Head of caudate nucleus (tissue), 42 donors: ENCODE measurements around the gene MPDZ.

Source experiments
- DNase-seq, 42 donors: peaks; one replicate each; pipeline versions ENCODE4 v3.0.0 to v3.0.0-alpha.2; 2020 to 2021; ENCODE audit warnings: mixed read lengths in 7 of 42
- intact Hi-C: fragments of 100-400 bp; cut with DNase I; formaldehyde crosslinking; loops from one replicate; pipeline ENCODE4 v1.15.0; 2022

MPDZ gene, protein sequence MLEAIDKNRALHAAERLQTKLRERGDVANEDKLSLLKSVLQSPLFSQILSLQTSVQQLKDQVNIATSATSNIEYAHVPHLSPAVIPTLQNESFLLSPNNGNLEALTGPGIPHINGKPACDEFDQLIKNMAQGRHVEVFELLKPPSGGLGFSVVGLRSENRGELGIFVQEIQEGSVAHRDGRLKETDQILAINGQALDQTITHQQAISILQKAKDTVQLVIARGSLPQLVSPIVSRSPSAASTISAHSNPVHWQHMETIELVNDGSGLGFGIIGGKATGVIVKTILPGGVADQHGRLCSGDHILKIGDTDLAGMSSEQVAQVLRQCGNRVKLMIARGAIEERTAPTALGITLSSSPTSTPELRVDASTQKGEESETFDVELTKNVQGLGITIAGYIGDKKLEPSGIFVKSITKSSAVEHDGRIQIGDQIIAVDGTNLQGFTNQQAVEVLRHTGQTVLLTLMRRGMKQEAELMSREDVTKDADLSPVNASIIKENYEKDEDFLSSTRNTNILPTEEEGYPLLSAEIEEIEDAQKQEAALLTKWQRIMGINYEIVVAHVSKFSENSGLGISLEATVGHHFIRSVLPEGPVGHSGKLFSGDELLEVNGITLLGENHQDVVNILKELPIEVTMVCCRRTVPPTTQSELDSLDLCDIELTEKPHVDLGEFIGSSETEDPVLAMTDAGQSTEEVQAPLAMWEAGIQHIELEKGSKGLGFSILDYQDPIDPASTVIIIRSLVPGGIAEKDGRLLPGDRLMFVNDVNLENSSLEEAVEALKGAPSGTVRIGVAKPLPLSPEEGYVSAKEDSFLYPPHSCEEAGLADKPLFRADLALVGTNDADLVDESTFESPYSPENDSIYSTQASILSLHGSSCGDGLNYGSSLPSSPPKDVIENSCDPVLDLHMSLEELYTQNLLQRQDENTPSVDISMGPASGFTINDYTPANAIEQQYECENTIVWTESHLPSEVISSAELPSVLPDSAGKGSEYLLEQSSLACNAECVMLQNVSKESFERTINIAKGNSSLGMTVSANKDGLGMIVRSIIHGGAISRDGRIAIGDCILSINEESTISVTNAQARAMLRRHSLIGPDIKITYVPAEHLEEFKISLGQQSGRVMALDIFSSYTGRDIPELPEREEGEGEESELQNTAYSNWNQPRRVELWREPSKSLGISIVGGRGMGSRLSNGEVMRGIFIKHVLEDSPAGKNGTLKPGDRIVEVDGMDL (N-terminal part only)

DNA sequence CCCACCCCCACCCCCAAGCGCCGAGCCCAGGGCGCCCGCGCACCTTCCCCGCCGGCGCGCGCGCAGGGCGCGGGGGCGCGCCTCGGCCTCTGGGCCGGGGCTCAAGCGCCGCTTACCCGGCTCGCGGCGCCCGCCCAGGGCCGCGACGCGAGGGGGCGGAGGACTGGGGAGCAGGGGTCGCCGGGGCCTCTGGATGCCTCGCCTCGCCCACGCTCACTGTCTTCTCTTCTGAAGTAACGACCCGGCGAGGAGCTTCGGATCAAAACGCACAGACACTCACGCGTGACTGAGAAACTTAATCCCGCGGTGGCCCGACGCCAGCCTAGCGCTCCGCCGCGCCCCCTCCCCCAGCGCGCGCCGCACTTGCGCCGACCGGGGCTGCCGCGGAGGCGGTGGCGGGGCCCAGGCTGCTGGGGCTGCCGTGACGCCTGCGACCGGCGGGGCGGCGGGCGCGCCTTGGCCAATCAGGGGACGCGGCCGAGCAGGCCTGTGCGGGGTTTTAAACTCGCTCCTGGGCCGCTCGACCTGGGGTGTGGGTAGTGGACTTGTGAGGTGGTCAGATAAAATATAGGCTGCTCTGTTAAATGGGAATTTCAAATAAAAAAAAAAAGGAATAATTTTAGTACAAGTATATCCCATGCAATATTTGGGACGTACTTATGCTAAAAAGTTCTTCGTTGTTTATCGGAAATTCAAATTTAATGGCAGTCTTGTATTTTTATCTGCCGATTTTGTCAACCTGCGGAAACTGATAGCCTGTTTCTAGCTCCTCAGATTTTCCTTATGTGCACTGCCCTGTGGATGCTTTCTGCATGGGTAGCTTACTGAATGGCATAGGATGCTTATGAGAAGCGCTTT lies at the start of gene MPDZ:
TSS of gene MPDZ (minus strand) at position 409 of the 858 bp plus-strand sequence. CDS start 29,377 bp downstream, outside the sequence.
- peak; percentile 18 to 87 (median 71) for DNase-seq
- intact Hi-C loops = loop anchor here (10.0 kb wide), 1 partner anchor 65 kb away; no protein-coding TSS in a partner anchor

DNA sequence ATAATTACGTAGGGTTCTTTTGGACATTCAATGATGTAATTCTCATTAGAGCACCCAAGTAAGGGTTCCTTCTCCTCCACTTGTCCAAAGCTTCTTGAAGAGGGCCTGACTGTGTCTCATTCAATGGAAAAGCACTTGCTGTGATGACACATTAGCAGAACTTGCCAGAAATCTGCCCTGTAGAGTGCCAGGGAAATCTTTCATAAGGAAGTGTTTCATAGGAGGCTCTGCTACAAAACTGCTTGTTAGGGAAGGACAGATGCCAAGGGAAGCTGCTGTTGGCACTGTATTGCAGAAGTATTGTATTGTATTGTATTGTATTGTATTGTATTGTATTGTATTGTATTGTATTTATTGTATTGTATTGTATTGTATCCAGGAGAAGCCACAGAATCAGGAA lies 45.5 kb upstream of the MPDZ start:
- intact Hi-C loops = no loop called here
- DNase-seq = peak in 1 of 42 donors; percentile 9

DNA sequence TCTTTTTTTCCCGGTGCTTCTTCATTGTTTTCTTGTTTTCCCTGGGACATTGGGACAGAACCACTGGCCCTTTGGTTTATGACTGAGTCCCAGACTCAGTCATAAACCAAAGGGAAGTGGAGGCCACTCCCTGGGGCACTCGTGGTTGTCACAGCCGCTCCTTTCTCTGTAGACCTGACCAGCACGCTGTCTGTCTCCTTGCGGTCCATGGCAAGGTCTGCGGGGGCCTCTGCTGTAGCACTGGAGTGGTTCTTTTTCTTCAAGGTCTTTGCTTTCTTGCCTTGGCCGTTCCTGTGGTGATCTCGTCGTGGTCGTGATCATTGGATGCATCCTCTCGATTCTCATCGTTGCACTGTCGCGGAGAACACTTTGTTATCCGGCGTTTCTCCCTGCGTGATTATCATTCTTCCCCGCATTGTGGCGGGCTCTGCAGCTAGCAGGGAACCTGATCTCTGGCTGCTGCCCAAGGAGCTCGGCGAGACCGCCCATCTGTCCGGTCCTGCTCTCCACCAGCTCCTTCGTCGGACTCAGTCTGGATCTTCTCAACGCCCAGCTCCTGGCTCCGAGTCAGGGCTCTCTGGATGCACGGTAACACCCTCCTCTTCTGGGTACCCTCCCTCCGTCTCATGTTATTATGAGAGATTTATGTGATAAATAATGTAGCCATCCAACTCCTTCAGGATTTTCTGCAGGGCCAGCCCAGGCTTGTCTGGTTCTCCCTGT lies 43.5 kb upstream of the MPDZ start:
- no peak for DNase-seq
- intact Hi-C loops = no loop called here

DNA sequence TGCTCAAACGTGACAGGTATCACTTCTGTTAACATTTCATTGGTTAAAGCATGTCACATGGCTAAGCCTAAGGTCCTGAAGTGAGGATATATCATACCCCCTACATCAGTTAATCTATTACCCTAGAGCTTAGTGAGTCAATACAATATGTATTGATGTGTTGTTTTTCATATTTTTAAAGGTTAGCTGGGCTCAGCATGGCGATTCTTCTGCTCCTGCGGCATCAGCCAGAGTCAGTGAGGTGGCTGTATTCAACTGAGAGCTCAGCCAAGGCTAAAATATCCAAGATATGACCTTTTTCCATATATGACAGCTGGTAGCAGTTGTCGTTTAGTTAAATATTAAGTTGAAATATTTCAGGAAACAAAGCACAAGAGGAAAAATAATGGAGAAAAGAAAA lies 38.5 kb upstream of the MPDZ start:
- no peak for DNase-seq
- intact Hi-C loops = no loop called here

DNA sequence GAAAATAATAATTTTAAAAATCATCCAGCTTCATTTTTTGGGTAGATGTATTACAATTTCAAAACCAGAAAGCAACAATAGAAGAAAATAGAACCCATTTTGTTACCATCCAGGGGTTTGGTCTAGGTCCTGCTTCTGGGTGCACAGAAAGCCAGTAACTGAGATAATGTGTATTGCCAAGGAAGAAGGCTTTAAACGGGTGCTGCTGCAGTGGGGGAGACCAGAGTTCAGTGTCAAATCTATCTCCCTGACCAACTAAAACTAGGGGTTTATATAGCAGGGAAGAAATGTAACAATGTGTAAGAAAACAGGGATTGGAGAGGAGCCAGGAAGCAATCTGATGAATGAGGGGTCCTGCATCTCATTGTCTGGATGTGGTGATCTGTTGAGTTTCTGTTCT lies 17.5 kb upstream of the MPDZ start:
- DNase-seq = no peak
- intact Hi-C loops = no loop called here

DNA sequence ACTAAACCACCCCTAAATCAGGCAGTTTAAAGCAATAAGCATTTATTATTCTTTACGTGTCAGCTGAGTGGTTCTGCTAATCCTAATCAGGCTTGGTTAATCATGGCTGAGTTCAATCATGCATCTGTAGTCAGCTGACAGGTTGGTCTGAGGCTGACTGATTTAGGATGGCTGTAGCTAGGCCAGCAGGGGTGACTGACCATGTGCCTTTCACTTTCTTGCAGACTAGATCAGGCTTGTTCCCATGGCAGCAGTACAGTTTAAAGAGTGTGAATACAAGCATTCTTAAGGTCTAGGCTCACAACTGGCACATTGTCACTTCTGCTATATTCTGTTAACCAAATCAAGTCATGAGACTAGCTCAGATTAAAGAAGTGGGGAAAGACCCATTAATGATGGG lies 16.1 kb upstream of the MPDZ start:
- intact Hi-C loops = no loop called here
- no peak for DNase-seq

DNA sequence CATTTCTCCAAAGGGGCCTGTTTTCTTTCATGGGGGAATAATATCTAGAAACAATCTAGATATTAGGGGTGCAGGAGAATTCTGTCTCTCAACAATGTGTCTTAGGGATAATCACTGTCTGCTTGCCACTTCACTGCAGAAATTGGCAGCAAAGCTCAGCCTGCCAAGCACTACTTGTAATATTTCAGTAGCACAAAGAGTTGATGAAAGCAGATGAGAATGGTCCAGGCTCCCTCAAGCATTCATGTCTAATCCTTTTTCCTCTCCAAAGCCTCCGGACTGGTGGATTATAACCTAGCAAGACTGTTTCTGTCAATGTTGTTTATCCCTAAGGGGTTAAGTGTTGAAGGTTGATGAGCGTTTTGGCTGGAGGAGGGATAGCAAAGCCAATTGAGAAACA lies 13.3 kb upstream of the MPDZ start:
- intact Hi-C loops = no loop called here
- DNase-seq = no peak

DNA sequence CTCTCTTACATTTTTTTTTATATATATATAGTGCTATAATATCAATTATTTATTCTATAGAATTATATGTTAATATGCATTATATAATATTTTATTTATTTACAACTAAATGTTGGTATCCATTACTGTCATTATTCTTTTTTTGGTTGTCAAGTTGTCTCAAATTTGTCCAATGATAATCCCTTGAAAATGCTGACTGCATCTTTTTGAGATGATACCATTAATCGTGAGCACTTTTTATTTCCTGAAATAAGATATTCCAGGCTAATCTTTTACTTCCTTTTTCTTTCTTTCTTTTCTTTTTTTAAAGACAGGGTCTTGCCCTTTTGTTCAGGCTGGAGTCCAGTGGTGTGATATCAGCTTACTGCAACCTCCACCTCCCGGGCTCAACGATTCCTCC lies 12.7 kb upstream of the MPDZ start:
- DNase-seq = no peak
- intact Hi-C loops = no loop called here

DNA sequence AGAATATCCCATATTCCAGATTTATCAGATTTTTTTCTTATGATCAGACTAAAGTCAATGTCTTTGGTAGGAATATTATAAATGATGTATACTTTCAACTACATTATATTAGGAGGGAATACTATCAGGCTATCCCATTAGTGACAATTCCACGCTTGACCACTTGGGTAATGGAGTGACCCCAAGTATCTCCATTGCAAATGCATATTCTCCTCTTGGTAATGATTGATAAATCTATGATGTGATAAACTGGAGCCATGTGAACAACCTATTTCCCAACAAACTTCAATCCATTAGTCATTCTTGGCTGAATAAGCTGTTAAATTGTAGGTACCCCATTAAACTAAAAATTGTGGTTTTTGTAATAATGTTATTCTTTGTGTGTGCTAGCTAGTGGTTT lies 12.2 kb upstream of the MPDZ start:
- intact Hi-C loops = no loop called here

DNA sequence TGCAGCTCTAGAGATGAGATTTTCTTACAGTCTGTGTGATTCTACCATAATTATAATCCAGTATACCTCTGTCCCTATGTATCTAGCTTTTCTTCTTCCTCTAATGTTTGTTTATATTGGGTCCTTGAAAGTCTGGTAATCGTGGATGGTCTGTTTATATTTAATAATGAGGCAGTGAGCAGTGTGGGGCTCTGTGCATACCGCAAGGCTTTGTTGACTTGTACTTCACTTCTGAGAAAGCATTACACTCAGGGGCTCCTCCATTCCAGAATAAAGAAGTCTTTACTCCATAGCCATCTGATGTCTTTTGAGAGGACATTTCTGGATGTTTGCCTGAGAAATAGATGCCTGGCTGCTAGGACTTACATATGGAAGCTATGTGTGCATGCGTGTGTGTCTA lies 4.5 kb upstream of the MPDZ start:
- intact Hi-C loops = no loop called here
- no peak for DNase-seq

More for the DNA sequence above, 12.2 kb upstream of the MPDZ start:
- no peak for DNase-seq

DNA sequence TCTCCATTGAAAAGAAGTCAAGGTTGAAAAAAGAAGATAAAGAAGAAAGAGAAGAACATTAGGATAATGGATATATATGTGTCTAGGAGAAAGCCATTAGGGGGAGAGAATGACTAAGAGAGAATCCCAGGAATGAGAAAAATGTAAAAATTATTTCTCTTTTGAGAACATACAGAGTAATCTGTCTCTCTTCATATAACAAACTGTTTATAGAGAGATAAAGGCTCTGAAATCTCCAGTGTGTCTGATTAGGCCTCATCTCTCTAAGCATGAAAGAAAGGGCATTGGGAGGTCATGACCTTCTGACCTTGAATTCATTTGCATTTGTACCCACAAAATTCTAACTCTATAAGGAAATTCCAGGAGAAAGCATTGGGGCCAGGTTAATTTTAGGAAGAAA lies 3.5 kb upstream of the MPDZ start:
- no peak for DNase-seq
- intact Hi-C loops = no loop called here

DNA sequence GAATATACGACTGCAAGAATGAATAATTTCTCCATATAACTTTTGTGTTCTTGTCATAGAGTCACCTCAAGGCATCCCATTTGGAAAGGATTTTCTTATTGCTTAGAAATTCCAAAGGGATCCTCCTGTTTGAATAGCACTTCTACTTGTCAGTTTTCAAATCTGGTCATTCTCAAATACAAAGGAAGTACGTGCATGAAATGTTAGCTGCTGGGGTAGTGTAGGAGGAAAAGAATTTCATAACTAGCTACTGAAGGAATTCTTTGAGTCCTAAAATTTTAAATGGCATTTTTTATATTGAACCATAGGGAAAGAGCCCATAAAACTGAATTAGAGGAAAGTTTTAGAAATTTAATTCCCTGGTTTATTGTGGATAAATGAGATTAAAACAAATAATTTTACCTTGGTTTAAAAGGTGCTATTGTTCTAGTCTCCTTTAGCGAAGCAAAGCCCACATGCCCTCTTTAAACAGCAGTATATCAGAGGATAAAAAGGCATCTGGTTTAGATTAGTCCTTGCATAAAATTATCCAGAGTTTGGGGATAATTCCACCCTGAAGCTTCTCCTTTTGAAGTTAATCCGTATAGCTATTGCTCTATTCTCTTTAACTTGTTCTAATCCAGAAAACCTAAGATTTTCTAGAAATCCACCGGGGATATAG lies 2.0 kb upstream of the MPDZ start:
- no peak for DNase-seq
- intact Hi-C loops = no loop called here

DNA sequence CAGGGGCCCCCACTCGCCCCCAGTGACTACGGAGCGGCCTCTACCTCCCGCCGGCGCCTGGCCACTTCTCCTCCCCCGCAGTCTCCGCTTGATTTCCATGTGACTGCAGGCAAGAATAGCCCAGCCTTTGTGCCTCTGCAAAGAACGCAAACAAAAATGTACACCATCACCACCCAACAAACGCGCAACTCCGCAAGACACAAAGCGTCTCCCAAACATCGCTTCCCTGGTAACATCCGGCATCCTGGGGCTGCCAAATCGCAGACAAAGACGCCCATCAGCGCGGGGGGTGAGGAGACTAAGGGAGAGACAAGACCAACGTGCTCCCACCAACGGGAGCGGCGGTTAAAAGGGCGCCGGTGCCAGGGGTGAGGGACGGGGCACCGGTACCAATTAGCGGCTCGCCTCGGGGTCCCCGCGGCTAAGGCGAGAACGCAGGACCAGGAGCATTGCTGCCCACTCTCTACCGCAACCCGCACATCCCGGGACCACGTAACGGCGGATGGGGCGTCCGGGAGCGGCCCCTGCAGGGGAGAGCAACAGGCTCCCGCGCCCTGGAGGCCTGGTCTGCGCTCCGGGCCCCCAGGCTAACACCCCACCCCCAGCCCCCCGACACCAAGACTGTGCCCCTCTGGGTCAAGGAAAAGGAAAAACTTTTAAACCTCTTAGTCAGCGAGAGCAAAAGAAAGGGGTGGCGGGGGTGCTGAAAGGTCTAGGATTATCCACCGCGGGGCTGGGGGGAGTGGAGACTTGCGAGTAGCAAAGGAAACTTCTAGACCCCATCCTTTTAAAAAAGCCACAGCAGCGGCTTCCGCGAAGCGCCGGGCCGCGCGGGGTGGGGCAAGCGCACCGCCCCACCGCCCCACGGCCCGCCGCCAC lies 885 bp downstream of the MPDZ start:
- intact Hi-C loops = loop anchor here (10.0 kb wide), 1 partner anchor 64 kb away; no protein-coding TSS in a partner anchor
- DNase-seq = peak; percentile 40 to 86 (median 67)

DNA sequence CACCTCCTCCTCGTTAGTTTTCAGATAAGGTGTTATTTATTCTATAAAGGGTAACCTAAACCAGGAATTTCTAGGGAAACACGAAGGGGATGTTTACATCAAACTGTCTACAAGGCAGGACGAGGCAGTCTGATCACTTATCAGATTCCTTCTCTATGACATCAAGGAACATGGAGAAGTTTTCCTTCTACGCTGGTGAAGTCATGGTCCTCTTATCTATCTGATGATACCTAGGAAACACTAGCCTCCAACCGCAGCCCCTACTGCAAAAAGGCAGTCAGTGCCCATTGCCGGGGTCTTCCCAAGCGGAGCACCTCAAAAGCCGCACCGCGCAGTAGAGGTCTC lies 1.5 kb downstream of the MPDZ start:
- intact Hi-C loops = loop anchor here (10.0 kb wide), 1 partner anchor 63 kb away; no protein-coding TSS in a partner anchor
- DNase-seq = no peak

DNA sequence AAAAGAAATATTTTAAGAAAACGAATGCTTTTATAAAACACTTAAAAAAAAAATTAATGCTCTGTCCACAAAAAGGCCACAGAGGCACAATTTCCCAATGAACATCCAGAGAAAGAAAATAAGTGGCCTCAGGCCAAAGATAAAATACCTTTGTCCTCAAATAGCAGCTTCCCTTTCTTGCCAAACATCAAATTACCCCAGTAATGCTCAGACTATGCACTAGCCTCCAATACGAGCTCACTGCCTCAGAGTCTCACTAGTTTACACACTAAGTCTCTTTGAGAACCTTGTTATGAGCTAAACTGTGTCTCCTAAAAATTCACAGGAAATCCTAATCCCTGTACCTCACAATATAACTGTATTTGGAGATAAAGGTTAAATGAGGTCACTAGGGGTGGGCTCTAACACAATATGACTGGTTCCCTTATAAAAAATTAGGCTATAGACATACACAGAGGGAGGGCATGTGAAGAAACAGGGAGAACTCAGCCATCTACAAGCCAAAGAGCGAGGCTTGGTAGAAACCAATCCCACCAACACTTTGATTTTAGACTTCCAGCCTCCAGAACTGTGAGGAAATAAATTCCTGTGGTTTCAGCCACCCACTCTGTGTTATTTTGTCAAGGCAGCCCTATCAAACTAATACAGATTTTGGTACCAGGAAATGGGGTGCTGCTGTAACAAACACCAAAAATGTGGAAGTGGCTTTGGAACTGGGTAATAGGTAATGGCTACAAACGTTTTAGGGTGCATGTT lies 4.4 kb downstream of the MPDZ start:
- intact Hi-C loops = loop anchor here (10.0 kb wide), 1 partner anchor 60 kb away; no protein-coding TSS in a partner anchor
- DNase-seq = no peak

DNA sequence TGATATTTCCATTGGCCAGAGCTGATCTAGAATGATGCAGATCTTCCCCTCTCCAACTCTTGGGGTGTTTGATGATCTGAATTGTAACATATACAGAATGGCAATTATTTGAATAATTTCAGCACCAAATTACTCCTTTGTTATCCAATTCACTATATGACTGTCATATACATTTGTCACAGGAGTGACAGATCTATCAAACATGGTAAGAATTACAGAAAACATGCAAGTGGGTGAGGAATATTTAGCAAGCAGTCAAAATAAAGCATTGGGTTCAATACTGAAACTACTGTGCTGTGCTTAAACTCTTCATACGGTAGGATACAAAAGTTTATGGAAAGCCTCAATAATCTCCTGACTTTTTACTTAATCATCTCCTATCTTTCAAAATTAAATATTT lies 8.8 kb downstream of the MPDZ start:
- intact Hi-C loops = loop anchor here (10.0 kb wide), 1 partner anchor 56 kb away; no protein-coding TSS in a partner anchor
- no peak for DNase-seq
